HUDEP-2 (cell line): ENCODE measurements around the gene AIP.

Experiments used
- DNase-seq, 76 experiments: peaks; one replicate each; lab custom pipeline; 2025; ENCODE audit not compliant: unreplicated experiment in 76 of 76; lab: John Stamatoyannopoulos, UW

AIP gene

DNA sequence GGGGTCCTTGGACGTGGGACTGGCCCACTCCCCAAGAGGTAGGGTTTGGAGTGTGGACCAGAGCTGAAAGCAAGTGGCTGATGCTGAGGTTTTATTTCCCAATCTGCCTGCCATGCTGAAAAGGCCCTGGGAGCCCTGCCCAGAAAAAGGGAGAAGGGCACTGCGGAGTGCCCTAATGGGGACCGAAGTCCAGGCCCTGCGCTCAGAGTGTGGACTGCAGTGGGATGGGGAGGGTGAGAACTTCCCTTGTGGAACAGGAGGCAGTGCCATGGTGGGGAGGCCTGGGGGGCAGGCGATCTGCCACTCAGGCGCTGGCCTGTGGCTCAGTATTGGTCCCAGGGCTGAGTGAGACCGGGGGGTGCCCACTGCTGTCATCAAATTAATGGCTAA, 34.6 kb upstream of the AIP start:
- DNase-seq = no peak

DNA sequence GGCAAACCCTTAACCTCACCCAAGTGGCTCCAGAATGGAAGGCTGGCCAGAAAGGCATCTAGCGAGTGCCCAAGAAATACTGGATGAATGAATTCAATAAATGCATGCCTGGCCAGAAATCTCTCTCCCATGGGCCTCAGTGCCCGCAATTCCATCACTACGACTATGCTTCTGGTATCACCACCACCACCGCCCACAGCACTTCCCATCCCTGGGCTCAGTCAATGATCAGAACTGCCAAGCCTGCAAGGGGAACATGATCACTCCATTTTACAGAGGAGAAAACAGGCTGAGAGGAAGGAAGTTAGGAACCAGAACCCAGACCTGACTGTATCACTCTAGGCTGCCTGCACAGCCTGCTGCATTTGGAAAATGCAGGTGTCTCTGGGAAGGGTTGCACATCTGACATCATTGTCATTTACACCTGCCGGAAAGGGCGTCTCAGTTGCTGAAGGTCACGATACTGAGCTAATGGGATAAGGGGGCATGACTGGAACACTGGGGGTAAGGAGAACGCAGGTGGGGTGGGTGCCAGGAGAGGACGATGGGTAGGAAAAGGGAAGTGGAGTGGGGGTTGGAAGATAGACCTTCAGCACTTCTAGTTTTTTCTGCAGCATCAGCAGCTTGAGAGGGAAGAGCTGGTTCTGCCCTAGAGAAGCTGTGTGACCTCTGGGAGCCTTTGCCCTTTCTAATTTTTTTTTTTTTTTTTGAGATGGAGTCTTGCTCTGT, 33.5 kb upstream of the AIP start:
- no peak for DNase-seq

DNA sequence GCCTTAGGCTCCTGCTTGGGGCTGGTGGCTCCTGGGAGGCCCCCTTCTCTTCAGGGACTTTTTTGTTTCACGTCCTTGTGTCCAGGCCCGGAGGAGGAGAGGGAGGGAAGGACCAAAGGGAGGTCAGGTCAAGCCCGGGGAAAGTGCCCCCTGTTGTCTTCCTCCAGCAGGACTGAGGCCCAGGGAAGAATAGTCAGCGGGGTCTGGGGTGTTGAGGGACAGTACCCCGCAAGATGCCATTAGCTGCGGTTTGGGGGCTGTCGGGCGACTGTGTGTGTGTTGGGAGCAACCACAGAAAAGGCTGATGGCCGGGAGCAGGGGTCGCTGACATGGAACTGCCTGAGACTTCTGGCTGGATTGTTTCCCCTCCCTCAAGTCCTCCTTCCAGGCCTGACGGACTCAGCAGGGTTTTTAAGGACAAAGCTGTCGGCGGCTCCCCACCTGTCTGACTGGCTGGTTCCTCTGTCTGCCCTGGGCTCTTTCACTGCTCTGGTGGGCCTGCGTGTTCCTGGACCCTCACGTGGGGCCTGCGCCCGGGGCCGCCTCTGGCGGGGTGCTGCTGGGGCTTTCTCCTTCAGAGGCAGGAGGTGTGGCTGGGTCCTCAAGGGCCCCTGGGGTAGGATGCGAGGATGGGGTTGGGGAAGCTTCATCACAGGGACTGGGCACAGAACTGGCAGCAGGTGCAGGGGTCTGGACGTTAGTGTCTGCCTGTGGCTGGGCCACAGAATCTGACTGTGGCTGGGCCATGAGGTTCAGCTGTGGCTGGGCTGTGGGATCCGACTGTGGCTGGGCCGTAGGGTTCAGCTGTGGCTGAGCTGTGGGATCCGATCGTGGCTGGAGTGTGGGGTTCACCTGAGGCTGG, 31.8 kb upstream of the AIP start:
- no peak for DNase-seq

DNA sequence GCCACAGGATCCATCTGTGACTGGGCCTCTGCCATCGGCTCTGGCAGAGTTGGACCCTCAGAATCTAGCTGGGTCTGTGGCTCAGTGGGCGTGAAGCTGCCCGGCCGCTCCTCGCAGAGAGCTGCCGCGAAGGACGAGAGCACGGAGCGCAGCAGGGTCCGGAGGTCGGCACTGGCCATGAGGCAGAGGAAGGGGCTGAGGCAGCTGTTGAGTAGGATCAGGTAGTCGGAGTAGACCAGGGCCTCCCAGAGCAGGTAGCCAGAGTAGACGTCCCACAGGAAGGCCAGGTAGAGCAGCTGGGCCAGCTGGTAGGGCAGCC, 31.2 kb upstream of the AIP start:
- DNase-seq = no peak

- DNase-seq = no peak
Measured at GRCh38 chr11:67452141-67452952, 30.5 kb upstream of the AIP start, which contains the start of gene GPR152. Gene GPR152 (minus strand): TSS chr11:67452729. CDS start chr11:67452724, 5 bp downstream.

DNA sequence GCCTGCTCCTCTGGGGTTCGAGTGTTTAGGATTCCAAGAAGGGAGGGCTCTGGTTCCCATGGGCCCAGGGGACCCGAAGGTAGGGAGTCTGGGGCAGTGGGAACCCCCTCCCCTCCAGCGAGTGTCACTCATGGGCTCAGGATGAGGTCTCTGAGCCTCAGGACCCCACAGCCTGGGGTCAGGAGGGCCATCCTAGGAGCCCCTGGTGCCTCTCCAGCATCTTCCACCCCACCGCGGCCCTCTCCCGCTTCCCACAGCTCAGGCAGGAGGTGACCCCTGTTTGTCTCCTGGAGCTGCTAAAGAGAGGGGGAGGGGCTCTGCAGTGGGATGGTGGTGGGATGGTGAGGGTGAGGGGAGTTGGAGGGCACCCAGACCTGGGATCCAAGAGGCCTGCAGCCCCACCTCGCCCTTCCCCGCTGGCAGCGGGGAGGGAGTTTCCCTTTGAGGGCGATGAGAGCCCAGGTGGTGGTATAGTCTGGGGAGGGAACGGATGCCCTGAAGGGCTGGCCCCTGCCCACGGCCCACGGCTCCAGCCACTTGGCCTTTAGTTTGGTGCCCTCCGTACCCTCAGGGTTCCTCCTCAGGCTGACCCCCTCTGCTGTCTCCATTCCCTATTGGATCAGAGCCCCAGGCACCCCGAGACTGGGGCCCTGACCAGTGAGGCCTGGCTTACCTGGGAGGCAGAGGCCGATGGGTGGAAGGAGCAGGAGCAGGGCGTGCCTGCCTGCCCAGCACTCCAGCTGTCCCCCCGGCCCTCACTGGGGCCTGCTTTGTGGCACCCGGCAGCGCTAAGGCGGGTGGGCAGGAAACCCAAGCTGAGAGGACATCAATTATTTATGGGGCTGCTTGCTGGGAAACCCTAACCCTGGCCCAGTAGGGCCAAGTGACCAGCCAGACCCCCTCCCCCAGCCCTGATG, 28.8 kb upstream of the AIP start:
- no peak for DNase-seq

GRCh38 chr11:67455054-67455453, 27.8 kb upstream of the AIP start, which contains the start of gene CABP4:
Gene CABP4 (plus strand): TSS chr11:67455354. CDS start chr11:67455424, 70 bp downstream.
- no peak for DNase-seq

DNA sequence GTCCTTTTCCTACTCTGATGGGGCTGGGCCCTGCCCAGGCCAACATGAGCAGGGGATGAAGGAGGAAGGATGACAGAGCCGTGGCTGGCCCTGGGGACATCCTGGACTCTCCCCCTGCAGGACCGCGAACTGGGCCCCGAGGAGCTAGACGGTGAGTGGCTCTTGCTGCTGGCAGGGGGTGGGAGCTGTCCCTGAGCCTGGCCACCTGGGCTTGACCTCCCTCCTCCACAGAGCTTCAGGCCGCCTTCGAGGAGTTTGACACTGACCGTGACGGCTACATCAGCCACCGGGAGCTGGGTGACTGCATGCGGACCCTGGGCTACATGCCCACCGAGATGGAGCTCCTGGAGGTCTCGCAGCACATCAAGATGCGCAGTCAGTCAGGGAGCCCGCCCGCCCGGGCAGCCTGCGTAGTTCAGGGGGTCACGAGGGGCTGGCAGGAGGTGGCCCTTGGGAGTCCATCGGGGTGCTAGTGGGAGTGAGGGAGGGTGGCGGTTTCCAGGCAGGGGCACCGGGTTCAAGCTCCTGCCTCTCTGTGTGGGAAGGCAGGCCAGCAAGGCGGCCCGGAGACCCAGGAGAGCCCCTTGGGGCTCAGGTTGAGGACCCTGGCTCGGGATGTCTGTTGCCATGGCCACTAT, 26.6 kb upstream of the AIP start:
- no peak for DNase-seq

- no peak for DNase-seq
Measured at GRCh38 chr11:67457453-67457852, 25.4 kb upstream of the AIP start.

DNA sequence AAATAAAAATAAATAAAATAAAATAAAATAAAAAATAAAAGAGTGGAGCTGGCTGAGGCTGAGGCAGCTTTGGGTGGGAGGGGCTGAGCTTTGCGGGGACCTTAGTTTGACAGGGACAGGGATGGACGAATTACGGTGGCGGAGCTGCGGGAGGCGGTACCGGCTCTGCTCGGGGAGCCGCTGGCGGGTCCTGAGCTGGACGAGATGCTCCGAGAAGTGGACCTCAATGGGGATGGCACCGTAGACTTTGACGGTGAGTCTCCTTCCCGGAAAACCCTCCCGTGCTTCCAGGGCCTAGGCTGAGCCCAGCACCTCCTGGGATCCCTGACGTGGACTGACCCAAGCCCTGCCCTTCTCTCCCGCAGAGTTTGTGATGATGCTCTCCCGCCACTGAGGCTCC, 24.6 kb upstream of the AIP start:
- no peak for DNase-seq

- no peak for DNase-seq
Measured at GRCh38 chr11:67463186-67463585, 19.6 kb upstream of the AIP start.

GRCh38 chr11:67463680-67464410, 19.0 kb upstream of the AIP start:
- peak in 52 of 76 experiments; percentile 8 to 93 (median 56) for DNase-seq

GRCh38 chr11:67464411-67465188, 18.2 kb upstream of the AIP start:
- peak in 75 of 76 experiments; percentile 30 to 92 (median 84) for DNase-seq

GRCh38 chr11:67465189-67465510, 17.7 kb upstream of the AIP start:
- DNase-seq = peak in 1 of 76 experiments; percentile 46

- peak in 15 of 76 experiments; percentile 7 to 46 (median 17) for DNase-seq
Measured at GRCh38 chr11:67465530-67465929, 17.3 kb upstream of the AIP start.

DNA sequence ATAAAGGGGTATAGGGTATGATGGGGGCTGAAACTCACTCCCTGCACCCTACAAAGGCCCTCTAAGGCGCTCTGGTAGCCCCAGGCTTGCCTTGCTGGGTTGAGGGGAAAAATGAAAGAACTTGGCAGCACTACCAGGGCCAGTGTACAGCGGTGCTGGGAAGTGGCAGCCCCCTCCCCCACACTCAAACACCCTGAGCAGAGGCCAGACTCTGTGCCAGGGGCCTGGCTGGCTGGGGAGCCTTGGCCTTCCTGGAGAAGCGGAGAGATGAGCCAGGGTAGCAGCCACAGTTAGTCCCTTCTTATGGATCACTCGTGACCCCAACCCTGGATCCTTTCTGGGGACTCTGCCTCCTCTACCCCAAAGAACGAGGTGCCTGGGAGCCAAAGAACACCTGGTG, 16.5 kb upstream of the AIP start:
- no peak for DNase-seq

DNA sequence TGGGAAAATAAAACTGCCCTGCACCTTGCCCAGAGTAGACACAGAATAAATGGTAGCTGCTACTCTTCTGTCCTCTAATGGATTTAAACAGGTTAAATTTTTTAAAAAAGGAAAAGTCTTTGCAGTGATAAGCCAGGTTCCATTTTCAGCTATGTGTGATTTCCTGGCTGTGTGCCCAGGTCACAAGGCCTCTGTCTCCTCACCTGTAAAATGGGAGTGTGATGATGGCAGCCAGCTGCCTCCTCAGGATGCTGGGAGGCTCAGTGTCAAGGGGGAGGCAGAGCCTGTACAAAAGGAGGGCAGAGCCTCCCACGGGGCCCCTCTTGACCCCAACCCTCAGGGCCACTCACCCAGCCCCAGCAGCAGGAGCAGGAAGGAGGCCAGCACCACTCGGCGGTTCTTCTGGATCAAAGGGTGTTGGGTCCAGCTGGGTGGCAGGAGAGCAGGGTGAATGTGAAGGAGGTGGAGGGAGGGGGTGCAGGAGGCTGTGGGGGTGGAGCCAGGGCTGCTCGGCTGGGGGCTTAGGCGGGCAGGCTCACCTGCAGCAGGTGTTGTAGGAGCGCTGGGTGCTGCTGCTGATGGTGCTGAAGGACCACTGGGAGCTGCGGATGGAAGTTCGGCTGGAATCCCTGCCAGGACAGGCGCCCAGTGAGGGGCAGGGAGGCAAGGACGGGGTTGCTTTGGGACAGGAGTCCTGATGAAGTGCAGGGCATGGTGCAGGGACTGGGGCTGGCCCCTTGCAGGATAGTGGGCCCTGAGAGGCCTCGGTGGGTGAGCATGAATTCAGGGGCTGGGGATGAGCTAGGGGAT, 15.7 kb upstream of the AIP start:
- DNase-seq = no peak
